ENCODE data around the gene LAMA2.
"Not testable (repeated sequence)": the region's sequence is repeated elsewhere in the genome, so short reads cannot be mapped to it uniquely, and the experiment has no call there.

The LAMA2 gene

GRCh38 chr6:129008591-129008990 is 125.7 kb downstream of the LAMA2 start:
- DNase-seq, result no peak

GRCh38 chr6:129009851-129010250 is 126.9 kb downstream of the LAMA2 start:
- no peak for DNase-seq

GRCh38 chr6:129014302-129014701 is 131.4 kb downstream of the LAMA2 start:
- DNase-seq, result no peak

- DNase-seq, result no peak
Observed at GRCh38 chr6:129015721-129016120, 132.8 kb downstream of the LAMA2 start.

- DNase-seq, result no peak
Observed at GRCh38 chr6:129016844-129017243, 133.9 kb downstream of the LAMA2 start.

- DNase-seq, result no peak
Observed at GRCh38 chr6:129022011-129022553, 139.1 kb downstream of the LAMA2 start.

- no peak for DNase-seq
Observed at GRCh38 chr6:129026601-129027000, 143.7 kb downstream of the LAMA2 start.

- no peak for DNase-seq
Observed at GRCh38 chr6:129029778-129030177, 146.8 kb downstream of the LAMA2 start.

- no peak for DNase-seq
Observed at GRCh38 chr6:129030215-129030614, 147.3 kb downstream of the LAMA2 start.

- DNase-seq, result no peak
Observed at GRCh38 chr6:129031051-129031599, 148.2 kb downstream of the LAMA2 start.

GRCh38 chr6:129032602-129033001 is 149.7 kb downstream of the LAMA2 start:
- DNase-seq, result no peak

- no peak for DNase-seq
Observed at GRCh38 chr6:129033180-129033579, 150.2 kb downstream of the LAMA2 start.

GRCh38 chr6:129033581-129033980 is 150.6 kb downstream of the LAMA2 start:
- no peak for DNase-seq

- DNase-seq, result no peak
Observed at GRCh38 chr6:129041563-129041962, 158.6 kb downstream of the LAMA2 start.

GRCh38 chr6:129046526-129046925 is 163.6 kb downstream of the LAMA2 start:
- no peak for DNase-seq

- no peak for DNase-seq
Observed at GRCh38 chr6:129047834-129048233, 164.9 kb downstream of the LAMA2 start.

GRCh38 chr6:129050086-129050485 is 167.1 kb downstream of the LAMA2 start:
- no peak for DNase-seq

- not testable (repeated sequence) for DNase-seq
Observed at GRCh38 chr6:129053143-129053542, 170.2 kb downstream of the LAMA2 start.

GRCh38 chr6:129055796-129056195 is 172.9 kb downstream of the LAMA2 start:
- no peak for DNase-seq

- no peak for DNase-seq
Observed at GRCh38 chr6:129059650-129060049, 176.7 kb downstream of the LAMA2 start.

- DNase-seq, result no peak
Observed at GRCh38 chr6:129069006-129069405, 186.1 kb downstream of the LAMA2 start.

GRCh38 chr6:129073051-129073450 is 190.1 kb downstream of the LAMA2 start:
- DNase-seq, result no peak

- DNase-seq, result no peak
Observed at GRCh38 chr6:129073691-129074395, 190.9 kb downstream of the LAMA2 start.

- no peak for DNase-seq
Observed at GRCh38 chr6:129084406-129084805, 201.5 kb downstream of the LAMA2 start.

- DNase-seq, result not testable (repeated sequence)
Observed at GRCh38 chr6:129088481-129088880, 205.5 kb downstream of the LAMA2 start.

All from NCI-H2107 (cell line).